AG09309 (cell line): ENCODE measurements around the gene SLC39A11.

Source experiments
- DNase-seq: peaks from one replicate; pipeline ENCODE4 v3.0.0-alpha.2; 2010; ENCODE audit warnings: low read depth
- H3K4me3 ChIP-seq: 2 replicates; pipeline ENCODE4 v1.5.1; 2011; ENCODE audit warnings: mild to moderate bottlenecking, low read depth, low read length, moderate library complexity; ENCODE audit not compliant: control insufficient read depth
- TF ChIP-seq, protein P1 (sequence below): IDR thresholded peaks from 2 replicates; pipeline ENCODE4 v1.5.1; 2011; ENCODE audit warnings: mild to moderate bottlenecking, low read depth, low read length, inconsistent platforms; ENCODE audit not compliant: insufficient read depth, control insufficient read depth; ENCODE audit errors: missing control alignments

Gene SLC39A11

GRCh38 chr17:72631949-72632684 is 460.4 kb downstream of the SLC39A11 start:
- H3K4me3 ChIP-seq: no peak overlapping the region
- DNase-seq: no peak
- TF ChIP-seq, protein P1, sequence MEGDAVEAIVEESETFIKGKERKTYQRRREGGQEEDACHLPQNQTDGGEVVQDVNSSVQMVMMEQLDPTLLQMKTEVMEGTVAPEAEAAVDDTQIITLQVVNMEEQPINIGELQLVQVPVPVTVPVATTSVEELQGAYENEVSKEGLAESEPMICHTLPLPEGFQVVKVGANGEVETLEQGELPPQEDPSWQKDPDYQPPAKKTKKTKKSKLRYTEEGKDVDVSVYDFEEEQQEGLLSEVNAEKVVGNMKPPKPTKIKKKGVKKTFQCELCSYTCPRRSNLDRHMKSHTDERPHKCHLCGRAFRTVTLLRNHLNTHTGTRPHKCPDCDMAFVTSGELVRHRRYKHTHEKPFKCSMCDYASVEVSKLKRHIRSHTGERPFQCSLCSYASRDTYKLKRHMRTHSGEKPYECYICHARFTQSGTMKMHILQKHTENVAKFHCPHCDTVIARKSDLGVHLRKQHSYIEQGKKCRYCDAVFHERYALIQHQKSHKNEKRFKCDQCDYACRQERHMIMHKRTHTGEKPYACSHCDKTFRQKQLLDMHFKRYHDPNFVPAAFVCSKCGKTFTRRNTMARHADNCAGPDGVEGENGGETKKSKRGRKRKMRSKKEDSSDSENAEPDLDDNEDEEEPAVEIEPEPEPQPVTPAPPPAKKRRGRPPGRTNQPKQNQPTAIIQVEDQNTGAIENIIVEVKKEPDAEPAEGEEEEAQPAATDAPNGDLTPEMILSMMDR: no peak

DNA sequence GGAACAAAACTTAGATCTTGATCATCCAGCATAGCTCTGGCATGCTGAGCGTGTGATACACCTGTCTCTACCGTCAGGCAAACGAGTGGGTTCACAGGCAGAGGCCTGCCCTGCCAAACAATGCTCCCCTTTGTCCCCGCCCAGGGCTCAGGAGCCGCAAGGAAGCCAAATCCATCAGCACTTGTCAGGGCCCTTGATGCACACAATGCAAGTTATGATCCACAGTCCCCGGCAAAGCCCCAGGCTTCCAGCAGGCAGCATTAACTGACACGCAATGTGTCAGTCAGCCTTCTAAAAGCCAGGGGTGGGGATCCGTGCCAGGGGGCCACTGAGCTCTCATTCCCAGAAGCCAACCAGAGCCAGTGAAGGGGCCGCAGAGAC is 460.9 kb downstream of the SLC39A11 start:
- no peak overlapping the region for H3K4me3 ChIP-seq
- DNase-seq: no peak
- TF ChIP-seq, protein P1: no peak

GRCh38 chr17:72624652-72625051 is 467.8 kb downstream of the SLC39A11 start:
- DNase-seq: no peak
- TF ChIP-seq, protein P1: peak; percentile 2
- H3K4me3 ChIP-seq: no peak overlapping the region

- no peak for DNase-seq
- no peak overlapping the region for H3K4me3 ChIP-seq
- TF ChIP-seq, protein P1: no peak
Observed at GRCh38 chr17:72624226-72624625, 468.3 kb downstream of the SLC39A11 start.

GRCh38 chr17:72622661-72623433 is 469.6 kb downstream of the SLC39A11 start:
- TF ChIP-seq, protein P1: no peak
- no peak for DNase-seq
- H3K4me3 ChIP-seq: no peak overlapping the region

DNA sequence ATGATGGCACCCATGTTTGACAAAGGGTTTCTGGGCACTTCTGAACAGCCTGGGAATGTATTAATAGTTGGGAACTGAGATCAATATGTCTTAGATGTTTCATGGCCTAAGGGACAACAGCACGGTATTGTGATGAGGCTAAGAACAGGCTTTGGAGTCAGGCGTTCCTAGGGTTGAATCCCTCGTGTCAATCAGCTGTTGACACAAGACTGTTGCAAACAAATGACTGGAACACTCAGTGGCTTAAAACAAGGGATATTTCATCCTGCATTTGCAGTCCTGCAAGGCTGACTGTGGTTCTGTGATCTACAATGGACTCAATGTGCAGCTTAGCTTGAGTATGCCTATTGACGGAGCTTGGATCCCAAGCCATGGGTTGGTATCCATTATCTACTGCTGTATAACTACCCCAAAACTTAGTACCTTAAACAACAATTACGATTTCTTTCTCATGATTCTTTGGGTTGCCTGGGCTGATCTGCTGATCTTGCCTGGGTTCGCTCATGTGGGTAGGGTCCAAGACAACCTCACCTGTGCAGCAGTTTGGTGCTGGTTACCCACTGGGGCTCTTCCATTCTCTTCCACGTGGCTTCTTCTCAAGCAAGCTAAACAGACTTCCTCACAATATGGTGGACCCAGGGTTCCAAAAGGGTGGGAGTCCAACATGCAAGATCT is 472.4 kb downstream of the SLC39A11 start:
- TF ChIP-seq, protein P1: no peak

More for the DNA sequence above, 472.4 kb downstream of the SLC39A11 start:
- no peak for DNase-seq
- no peak overlapping the region for H3K4me3 ChIP-seq
